ENCODE measurements around the gene CAMK4. TPM values are rescaled to one million over a fixed set of nuclear protein-coding genes. Genes with fewer than 3 reads are reported as not detected.

CAMK4 gene
- total and polyA plus RNA-seq, 2 experiments from 2014 or later = 4.2 to 7.3 TPM

- DNase-seq (ENCODE audit: low spot score) (no peak), ATAC-seq (no peak)
- H3K27ac Mint-ChIP-seq = no peak overlapping the region
- no peaks in the 10 kb centered on the region for H3K9me3 Mint-ChIP-seq
- H3K4me3 Mint-ChIP-seq = no peak overlapping the region
- Histone ChIP-seq H2AFZ (no peak overlapping the region), H3K79me2 (replicated peaks; ENCODE audit: insufficient read depth) (no peaks in the 10 kb centered on the region), H3K36me3 (ENCODE audit: insufficient read depth) (no peaks in the 10 kb centered on the region), H3K4me2 (no peak overlapping the region), H3F3A (replicated peaks; ENCODE audit: low read depth) (no peaks in the 10 kb centered on the region), H3K4me3 (no peak overlapping the region), H4K20me1 (replicated peaks; ENCODE audit: insufficient read depth) (no peaks in the 10 kb centered on the region), H3K9me2 (ENCODE audit: insufficient read depth) (no peaks in the 10 kb centered on the region), H3K27ac (ENCODE audit: low read depth) (no peak overlapping the region), H3K4me1 (ENCODE audit: insufficient read depth) (no peaks in the 10 kb centered on the region), H3K27me3 (ENCODE audit: insufficient read depth) (no peaks in the 10 kb centered on the region)
- H3K27me3 Mint-ChIP-seq (ENCODE audit: insufficient read depth, low read depth, poor library complexity) = no peaks in the 10 kb centered on the region
- no peaks in the 10 kb centered on the region for H3K36me3 Mint-ChIP-seq (ENCODE audit: low read depth)
- TF ChIP-seq EZH2 (IDR thresholded peaks at IDR 0.05; ENCODE audit: low read depth, unreplicated experiment) (no peak), ZNF114 (CRISPR knock-in tag; IDR thresholded peaks at IDR 0.05) (no peak), CTCF (conservative IDR thresholded peaks at IDR 0.05; ENCODE audit: low read depth in 2 of 2) (no peak), CREB1 (CRISPR knock-in tag; IDR thresholded peaks at IDR 0.05; ENCODE audit: low read depth) (no peak), ZNF331 (CRISPR knock-in tag; IDR thresholded peaks at IDR 0.05; ENCODE audit: low read depth) (no peak), POLR2AphosphoS5 (IDR thresholded peaks at IDR 0.05; ENCODE audit: low read depth) (no peak), NANOG (IDR thresholded peaks at IDR 0.05; ENCODE audit: borderline replicate concordance) (no peak), REST (IDR thresholded peaks at IDR 0.05; ENCODE audit: unreplicated experiment) (no peak), STAT1 (IDR thresholded peaks at IDR 0.05; ENCODE audit: unreplicated experiment) (no peak), EZH2phosphoT487 (IDR thresholded peaks at IDR 0.05; ENCODE audit: unreplicated experiment) (no peak), JUNB (IDR thresholded peaks at IDR 0.05; ENCODE audit: unreplicated experiment) (no peak)
- TF ChIP-seq, protein P1, sequence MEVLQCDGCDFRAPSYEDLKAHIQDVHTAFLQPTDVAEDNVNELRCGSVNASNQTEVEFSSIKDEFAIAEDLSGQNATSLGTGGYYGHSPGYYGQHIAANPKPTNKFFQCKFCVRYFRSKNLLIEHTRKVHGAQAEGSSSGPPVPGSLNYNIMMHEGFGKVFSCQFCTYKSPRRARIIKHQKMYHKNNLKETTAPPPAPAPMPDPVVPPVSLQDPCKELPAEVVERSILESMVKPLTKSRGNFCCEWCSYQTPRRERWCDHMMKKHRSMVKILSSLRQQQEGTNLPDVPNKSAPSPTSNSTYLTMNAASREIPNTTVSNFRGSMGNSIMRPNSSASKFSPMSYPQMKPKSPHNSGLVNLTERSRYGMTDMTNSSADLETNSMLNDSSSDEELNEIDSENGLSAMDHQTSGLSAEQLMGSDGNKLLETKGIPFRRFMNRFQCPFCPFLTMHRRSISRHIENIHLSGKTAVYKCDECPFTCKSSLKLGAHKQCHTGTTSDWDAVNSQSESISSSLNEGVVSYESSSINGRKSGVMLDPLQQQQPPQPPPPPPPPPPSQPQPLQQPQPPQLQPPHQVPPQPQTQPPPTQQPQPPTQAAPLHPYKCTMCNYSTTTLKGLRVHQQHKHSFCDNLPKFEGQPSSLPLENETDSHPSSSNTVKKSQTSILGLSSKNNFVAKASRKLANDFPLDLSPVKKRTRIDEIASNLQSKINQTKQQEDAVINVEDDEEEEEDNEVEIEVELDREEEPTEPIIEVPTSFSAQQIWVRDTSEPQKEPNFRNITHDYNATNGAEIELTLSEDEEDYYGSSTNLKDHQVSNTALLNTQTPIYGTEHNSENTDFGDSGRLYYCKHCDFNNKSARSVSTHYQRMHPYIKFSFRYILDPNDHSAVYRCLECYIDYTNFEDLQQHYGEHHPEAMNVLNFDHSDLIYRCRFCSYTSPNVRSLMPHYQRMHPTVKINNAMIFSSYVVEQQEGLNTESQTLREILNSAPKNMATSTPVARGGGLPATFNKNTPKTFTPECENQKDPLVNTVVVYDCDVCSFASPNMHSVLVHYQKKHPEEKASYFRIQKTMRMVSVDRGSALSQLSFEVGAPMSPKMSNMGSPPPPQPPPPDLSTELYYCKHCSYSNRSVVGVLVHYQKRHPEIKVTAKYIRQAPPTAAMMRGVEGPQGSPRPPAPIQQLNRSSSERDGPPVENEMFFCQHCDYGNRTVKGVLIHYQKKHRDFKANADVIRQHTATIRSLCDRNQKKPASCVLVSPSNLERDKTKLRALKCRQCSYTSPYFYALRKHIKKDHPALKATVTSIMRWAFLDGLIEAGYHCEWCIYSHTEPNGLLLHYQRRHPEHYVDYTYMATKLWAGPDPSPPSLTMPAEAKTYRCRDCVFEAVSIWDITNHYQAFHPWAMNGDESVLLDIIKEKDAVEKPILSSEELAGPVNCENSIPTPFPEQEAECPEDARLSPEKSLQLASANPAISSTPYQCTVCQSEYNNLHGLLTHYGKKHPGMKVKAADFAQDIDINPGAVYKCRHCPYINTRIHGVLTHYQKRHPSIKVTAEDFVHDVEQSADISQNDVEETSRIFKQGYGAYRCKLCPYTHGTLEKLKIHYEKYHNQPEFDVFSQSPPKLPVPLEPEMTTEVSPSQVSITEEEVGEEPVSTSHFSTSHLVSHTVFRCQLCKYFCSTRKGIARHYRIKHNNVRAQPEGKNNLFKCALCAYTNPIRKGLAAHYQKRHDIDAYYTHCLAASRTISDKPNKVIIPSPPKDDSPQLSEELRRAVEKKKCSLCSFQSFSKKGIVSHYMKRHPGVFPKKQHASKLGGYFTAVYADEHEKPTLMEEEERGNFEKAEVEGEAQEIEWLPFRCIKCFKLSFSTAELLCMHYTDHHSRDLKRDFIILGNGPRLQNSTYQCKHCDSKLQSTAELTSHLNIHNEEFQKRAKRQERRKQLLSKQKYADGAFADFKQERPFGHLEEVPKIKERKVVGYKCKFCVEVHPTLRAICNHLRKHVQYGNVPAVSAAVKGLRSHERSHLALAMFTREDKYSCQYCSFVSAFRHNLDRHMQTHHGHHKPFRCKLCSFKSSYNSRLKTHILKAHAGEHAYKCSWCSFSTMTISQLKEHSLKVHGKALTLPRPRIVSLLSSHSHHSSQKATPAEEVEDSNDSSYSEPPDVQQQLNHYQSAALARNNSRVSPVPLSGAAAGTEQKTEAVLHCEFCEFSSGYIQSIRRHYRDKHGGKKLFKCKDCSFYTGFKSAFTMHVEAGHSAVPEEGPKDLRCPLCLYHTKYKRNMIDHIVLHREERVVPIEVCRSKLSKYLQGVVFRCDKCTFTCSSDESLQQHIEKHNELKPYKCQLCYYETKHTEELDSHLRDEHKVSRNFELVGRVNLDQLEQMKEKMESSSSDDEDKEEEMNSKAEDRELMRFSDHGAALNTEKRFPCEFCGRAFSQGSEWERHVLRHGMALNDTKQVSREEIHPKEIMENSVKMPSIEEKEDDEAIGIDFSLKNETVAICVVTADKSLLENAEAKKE (CRISPR knock-in tag; IDR thresholded peaks at IDR 0.05) = no peak
- TF ChIP-seq, protein P2, sequence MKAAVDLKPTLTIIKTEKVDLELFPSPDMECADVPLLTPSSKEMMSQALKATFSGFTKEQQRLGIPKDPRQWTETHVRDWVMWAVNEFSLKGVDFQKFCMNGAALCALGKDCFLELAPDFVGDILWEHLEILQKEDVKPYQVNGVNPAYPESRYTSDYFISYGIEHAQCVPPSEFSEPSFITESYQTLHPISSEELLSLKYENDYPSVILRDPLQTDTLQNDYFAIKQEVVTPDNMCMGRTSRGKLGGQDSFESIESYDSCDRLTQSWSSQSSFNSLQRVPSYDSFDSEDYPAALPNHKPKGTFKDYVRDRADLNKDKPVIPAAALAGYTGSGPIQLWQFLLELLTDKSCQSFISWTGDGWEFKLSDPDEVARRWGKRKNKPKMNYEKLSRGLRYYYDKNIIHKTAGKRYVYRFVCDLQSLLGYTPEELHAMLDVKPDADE (IDR thresholded peaks at IDR 0.05) = no peak
- peaks cover 3% of the 10 kb centered on the region; the same call in 1 of the 3 replicates for H3K4me1 Mint-ChIP-seq
These were observed 170.4 kb downstream of the CAMK4 start for GRCh38 chr5:111394586-111394985.
